ENCODE data around the gene GPR108.

- TF ChIP-seq CTCF (IDR thresholded peaks at IDR 0.05) = no peak
- no peak for TF ChIP-seq POLR2A (IDR thresholded peaks at IDR 0.05)
These were observed 27.8 kb downstream of the GPR108 start for GRCh38 chr19:6709549-6709948.

Measured in heart left ventricle (tissue), 13 donors.